OCI-LY3 (cell line): Measurements from ENCODE around the gene METTL17.

Experiments used
- CTCF ChIP-seq: fragments of 200-600, 300-600 bp; sonication (generic); IDR thresholded peaks from 2 replicates; pipeline ENCODE4 v1.5.1; 2014; ENCODE audit warnings: antibody characterized with exemption, low read length, low read depth
- EZH2phosphoT487 ChIP-seq: fragments of 200-600 bp; shearing (Covaris generic); IDR thresholded peaks from 2 replicates; pipeline ENCODE4 v1.6.1; 2018; ENCODE audit warnings: antibody characterized with exemption, mixed run types, low read depth

GRCh38 chr14:21020977-21021545, 31.3 kb downstream of the METTL17 start:
- TF ChIP-seq CTCF (no peak), EZH2phosphoT487 (no peak)
